Pancreas (tissue), 10 donors: ENCODE measurements around the gene GNA12. TPM values are rescaled to one million over a fixed set of nuclear protein-coding genes. Genes with fewer than 3 reads are reported as not detected.

Experiments
- ATAC-seq, 4 donors: fragments of 200-7000 bp; cut with Tn5 transposase; one replicate each; pipeline versions ENCODE4 v1.8.0 to v1.9.1; 2020; ENCODE audit warnings: mild to moderate bottlenecking in 4 of 4, moderate library complexity in 4 of 4
- DNase-seq, 6 donors: peaks; one replicate each; pipeline ENCODE4 v3.0.0-alpha.2; 2020
- FAIRE-seq: peaks from 2 replicates; lab custom pipeline; 2012; peaks lifted over from hg19 to GRCh38; lab: Jason Lieb, UNC
- H3K27ac ChIP-seq, 4 donors: fragments of 200-600 bp; sonication (generic); 1 replicate in 3 of 4; 2 replicates in 1 of 4; pipeline versions ENCODE4 v1.5.0 to v1.8.0; 2020
- H3K27me3 ChIP-seq, 4 donors: fragments of 200-600 bp; one replicate each; pipeline ENCODE4 v1.8.0; 2021
- H3K36me3 ChIP-seq, 3 donors: fragments of 200-600 bp; sonication (generic) in 1 of 3; one replicate each; pipeline versions ENCODE4 v1.5.0 to v1.8.0; 2020 to 2021
- H3K4me1 ChIP-seq, 3 donors: fragments of 200-600 bp; one replicate each; pipeline ENCODE4 v1.8.0; 2021
- H3K4me3 ChIP-seq, 4 donors: fragments of 200-600 bp; sonication (generic) in 2 of 4; one replicate each; pipeline versions ENCODE4 v1.5.0 to v1.8.0; 2020 to 2021
- H3K9me3 ChIP-seq, 4 donors: fragments of 200-600 bp; one replicate each; pipeline ENCODE4 v1.8.0; 2021
- WGBS, 2 donors: extraction: QIAGEN DNeasy Blood & Tissue Kit; methylation state at CpG; one replicate each; pipeline ENCODE4 v1.1.7; 2013; 5-methylcytosine and 5-hydroxymethylcytosine counted together
- intact Hi-C, 3 donors: fragments of 100-400 bp; cut with DNase I; formaldehyde crosslinking; loops; one replicate each; pipeline versions ENCODE4 v1.11.1 to v1.14.2; 2022
- polyA plus RNA-seq, 2 donors: library from polyadenylated mRNA; stranded (reverse); fragments of 200-250 nt; gene quantifications; one replicate each; pipeline ENCODE4 v1.2.3, GENCODE V29; 2013
- total RNA-seq, 6 donors: library from RNA; stranded (reverse); fragmentation: NEBNext Ultra II Directional in 4 of 6; extraction: Animal tissue kit (Norgen Biotek cat#: 25700) in 4 of 6; gene quantifications; one replicate each; pipeline versions ENCODE4 v1.2.1 to v1.2.4, GENCODE V29; 2021 to 2023
- TF ChIP-seq, protein P1 (sequence below), 4 donors: fragments of 200-600 bp; sonication (generic) in 3 of 4; IDR thresholded peaks; one replicate each; pipeline versions ENCODE4 v1.5.0 to v1.8.0; 2021; ENCODE audit warnings: antibody characterized with exemption in 4 of 4
- donor health status: healthy with polysubstance abuse.
- donor health status: DM: no; HTN: no; CAD: no; lungs with moderate emphysema.
- donor health status: DM: no; HTN: no; CAD: no.
- donor health status: control.
- donor health status: control.
- donor health status: Bipolar disorder and iron deficiency.
- donor health status: DM: yes; HTN: yes; CAD: no.
- donor health status: DM: no; HTN: no; CAD: no.
- donor health status: DM: no; HTN: no; CAD: no.
- donor health status: DM: yes; HTN: yes; CAD: no.

GNA12 gene
- total and polyA plus RNA-seq, 8 donors, result 7.5 to 23.0 (median 15.9) TPM

GRCh38 chr7:2757904-2758672 is 86.0 kb downstream of the GNA12 start:
- intact Hi-C loops, result no loop called here
- 77 to 86% methylated on average over 12 of the region's 12 CpGs for WGBS, 2 donors
- FAIRE-seq (peak; percentile 73), ATAC-seq (peak in 3 of 4 donors; percentile 52 to 81 (median 70)), DNase-seq (peak in 1 of 6 donors; percentile 50)
- no peaks in the 10 kb centered on the region for H3K9me3 ChIP-seq
- H3K4me1 ChIP-seq, result peaks cover 0 to 11% (median 0%) of the 10 kb centered on the region in 3 donors
- no peaks in the 10 kb centered on the region for H3K36me3 ChIP-seq
- TF ChIP-seq, protein P1, sequence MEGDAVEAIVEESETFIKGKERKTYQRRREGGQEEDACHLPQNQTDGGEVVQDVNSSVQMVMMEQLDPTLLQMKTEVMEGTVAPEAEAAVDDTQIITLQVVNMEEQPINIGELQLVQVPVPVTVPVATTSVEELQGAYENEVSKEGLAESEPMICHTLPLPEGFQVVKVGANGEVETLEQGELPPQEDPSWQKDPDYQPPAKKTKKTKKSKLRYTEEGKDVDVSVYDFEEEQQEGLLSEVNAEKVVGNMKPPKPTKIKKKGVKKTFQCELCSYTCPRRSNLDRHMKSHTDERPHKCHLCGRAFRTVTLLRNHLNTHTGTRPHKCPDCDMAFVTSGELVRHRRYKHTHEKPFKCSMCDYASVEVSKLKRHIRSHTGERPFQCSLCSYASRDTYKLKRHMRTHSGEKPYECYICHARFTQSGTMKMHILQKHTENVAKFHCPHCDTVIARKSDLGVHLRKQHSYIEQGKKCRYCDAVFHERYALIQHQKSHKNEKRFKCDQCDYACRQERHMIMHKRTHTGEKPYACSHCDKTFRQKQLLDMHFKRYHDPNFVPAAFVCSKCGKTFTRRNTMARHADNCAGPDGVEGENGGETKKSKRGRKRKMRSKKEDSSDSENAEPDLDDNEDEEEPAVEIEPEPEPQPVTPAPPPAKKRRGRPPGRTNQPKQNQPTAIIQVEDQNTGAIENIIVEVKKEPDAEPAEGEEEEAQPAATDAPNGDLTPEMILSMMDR (IDR thresholded peaks at IDR 0.05), result no peak
- H3K4me3 ChIP-seq, result no peak overlapping the region
- H3K27ac ChIP-seq, result peak overlapping the region in 2 of 4 donors; percentile 51 to 69
- H3K27me3 ChIP-seq, result no peaks in the 10 kb centered on the region

- Histone ChIP-seq H3K4me3 (no peak overlapping the region), H3K4me1 (peaks cover 0 to 11% (median 0%) of the 10 kb centered on the region in 3 donors), H3K36me3 (no peaks in the 10 kb centered on the region), H3K9me3 (no peaks in the 10 kb centered on the region), H3K27me3 (no peaks in the 10 kb centered on the region), H3K27ac (peak overlapping the region in 2 of 4 donors; percentile 51 to 69)
- ATAC-seq (peak in 3 of 4 donors; percentile 17 to 54 (median 50)), FAIRE-seq (no peak), DNase-seq (peak in 1 of 6 donors; percentile 38)
- intact Hi-C loops, result no loop called here
- 73 to 74% methylated on average over 11 of the region's 11 CpGs for WGBS, 2 donors
- TF ChIP-seq, protein P1 (IDR thresholded peaks at IDR 0.05), result no peak
These were observed 86.7 kb downstream of the GNA12 start for GRCh38 chr7:2757361-2757903.

DNA sequence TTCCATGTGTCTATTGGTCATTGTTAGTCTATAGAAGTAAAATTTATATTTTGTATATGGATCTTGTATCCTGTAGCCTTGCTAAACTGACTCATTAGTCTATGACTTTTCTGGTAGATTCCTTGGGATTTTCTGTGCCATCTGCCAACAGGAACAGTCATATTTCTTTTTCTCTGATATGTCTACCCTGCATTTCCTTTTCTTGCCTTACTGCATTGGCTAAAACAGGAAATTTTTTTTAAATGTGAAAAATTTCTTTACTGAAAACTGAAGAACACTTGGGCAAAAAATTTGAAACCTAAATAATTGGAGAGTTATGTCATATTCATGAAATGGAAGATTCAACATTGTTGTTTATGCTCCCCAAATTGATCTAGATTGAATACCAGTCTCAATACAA is 88.6 kb downstream of the GNA12 start:
- Histone ChIP-seq H3K4me3 (no peak overlapping the region), H3K36me3 (no peaks in the 10 kb centered on the region), H3K4me1 (peaks cover 7 to 10% (median 8%) of the 10 kb centered on the region in 3 donors), H3K9me3 (no peaks in the 10 kb centered on the region), H3K27me3 (no peaks in the 10 kb centered on the region), H3K27ac (no peak overlapping the region)
- TF ChIP-seq, protein P1 (IDR thresholded peaks at IDR 0.05), result no peak
- FAIRE-seq (no peak), ATAC-seq (no peak), DNase-seq (no peak)
- intact Hi-C loops, result no loop called here

DNA sequence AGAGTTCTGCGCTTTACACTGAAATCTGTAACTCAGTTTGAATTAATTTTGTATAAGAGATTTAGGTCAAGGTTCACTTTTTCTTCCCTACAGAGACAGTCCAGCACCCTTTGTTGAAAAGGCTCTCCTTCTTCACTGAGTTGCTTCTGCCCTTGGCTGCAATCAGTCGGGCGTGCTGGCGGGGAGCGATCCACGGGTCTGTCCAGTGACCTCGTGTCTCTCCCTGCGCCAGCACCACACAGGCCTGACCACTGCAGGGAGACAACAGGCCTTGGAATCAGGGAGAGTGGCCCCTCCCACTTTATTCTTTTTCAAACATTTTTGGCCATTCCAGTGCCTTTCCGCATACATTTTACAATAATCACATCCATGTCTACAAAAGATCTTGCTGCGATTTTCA is 89.2 kb downstream of the GNA12 start:
- no peaks in the 10 kb centered on the region for H3K9me3 ChIP-seq
- intact Hi-C loops, result no loop called here
- H3K27ac ChIP-seq, result no peak overlapping the region
- ATAC-seq, result no peak
- no peaks in the 10 kb centered on the region for H3K27me3 ChIP-seq
- TF ChIP-seq, protein P1 (IDR thresholded peaks at IDR 0.05), result no peak
- no peaks in the 10 kb centered on the region for H3K36me3 ChIP-seq
- no peak for DNase-seq
- no peak for FAIRE-seq
- WGBS, 2 donors, result 96 to 97% methylated on average over 10 of the region's 10 CpGs
- peaks cover 7 to 10% (median 8%) of the 10 kb centered on the region in 3 donors for H3K4me1 ChIP-seq
- no peak overlapping the region for H3K4me3 ChIP-seq

- Histone ChIP-seq H3K4me3 (no peak overlapping the region), H3K4me1 (peaks cover 7 to 10% (median 8%) of the 10 kb centered on the region in 3 donors), H3K9me3 (no peaks in the 10 kb centered on the region), H3K27me3 (no peaks in the 10 kb centered on the region), H3K36me3 (no peaks in the 10 kb centered on the region), H3K27ac (no peak overlapping the region)
- DNase-seq, result no peak
- intact Hi-C loops, result no loop called here
- no peak for FAIRE-seq
- TF ChIP-seq, protein P1 (IDR thresholded peaks at IDR 0.05), result no peak
- ATAC-seq, result no peak
- 95 to 96% methylated on average over 5 of the region's 5 CpGs for WGBS, 2 donors
These were observed 90.0 kb downstream of the GNA12 start for GRCh38 chr7:2754086-2754485.
